GM19099 (cell line): ENCODE results near the gene MICAL1.

ENCODE experiments used
- POLR2A ChIP-seq: IDR thresholded peaks from 3 replicates; pipeline ENCODE4 v1.6.1; 2011; ENCODE audit warnings: low read depth; ENCODE audit not compliant: insufficient read length; ENCODE audit errors: extremely low read depth

Gene MICAL1

GRCh38 chr6:109449795-109450673, 5.5 kb downstream of the MICAL1 start:
- no peak for TF ChIP-seq POLR2A

DNA sequence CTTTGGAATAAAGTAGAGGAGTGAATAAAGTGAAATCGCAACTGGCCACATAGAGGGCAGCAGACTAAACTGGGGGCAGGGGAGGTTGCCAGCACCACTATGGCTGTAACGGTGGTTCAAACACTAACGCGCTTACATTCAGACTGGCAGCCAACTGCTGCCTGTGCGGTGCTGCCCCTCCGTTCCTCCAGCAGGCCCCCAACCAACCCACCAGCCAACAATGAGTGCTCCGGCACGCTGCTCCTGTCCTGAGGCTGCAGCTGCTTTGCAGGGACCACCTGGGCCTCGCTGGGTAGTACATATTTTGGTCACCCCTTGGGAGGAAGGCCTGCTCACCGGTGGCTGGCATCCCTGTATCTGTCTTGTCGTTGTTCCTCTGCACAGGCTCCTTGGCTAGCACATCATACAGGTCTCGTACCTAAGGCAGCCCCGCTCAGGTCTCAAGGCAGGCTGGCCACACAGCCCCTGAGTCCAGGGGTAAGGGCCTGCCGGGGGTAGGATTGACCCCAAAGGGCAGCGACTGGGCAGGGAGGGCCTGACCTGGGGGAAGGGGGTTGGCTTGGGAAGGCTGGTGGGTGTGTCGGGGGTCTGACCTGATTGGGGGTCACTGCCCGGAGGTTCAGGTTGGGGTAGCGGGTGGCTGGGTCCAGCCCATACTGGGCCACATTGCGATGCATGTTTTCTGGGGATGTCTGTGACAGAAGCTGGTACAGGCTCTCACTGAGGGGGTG, 6.3 kb downstream of the MICAL1 start:
- TF ChIP-seq POLR2A, result no peak

GRCh38 chr6:109448615-109449014, 7.0 kb downstream of the MICAL1 start:
- no peak for TF ChIP-seq POLR2A

GRCh38 chr6:109447878-109448555, 7.6 kb downstream of the MICAL1 start:
- TF ChIP-seq POLR2A, result no peak

DNA sequence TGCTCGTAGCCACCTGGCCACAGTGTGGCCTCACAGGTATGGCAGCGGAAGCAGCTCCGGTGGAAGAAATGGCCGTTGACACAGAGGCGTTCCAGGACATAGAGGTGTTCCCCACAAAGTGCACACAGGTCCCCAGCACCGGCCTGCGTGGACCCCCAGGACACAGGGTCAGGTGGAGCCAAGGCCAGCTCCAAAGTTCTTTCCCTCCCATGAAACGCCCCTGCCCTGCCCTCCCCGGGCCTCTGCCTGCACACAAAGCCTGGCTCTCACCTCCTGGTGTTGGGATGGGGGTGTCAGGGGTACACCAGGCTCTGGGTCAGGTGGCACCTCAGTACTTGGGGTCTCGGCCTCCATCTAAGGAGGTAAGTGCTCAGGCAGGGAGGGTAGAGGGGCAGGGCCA, 8.5 kb downstream of the MICAL1 start:
- TF ChIP-seq POLR2A, result no peak

GRCh38 chr6:109446541-109446940, 9.0 kb downstream of the MICAL1 start:
- no peak for TF ChIP-seq POLR2A

DNA sequence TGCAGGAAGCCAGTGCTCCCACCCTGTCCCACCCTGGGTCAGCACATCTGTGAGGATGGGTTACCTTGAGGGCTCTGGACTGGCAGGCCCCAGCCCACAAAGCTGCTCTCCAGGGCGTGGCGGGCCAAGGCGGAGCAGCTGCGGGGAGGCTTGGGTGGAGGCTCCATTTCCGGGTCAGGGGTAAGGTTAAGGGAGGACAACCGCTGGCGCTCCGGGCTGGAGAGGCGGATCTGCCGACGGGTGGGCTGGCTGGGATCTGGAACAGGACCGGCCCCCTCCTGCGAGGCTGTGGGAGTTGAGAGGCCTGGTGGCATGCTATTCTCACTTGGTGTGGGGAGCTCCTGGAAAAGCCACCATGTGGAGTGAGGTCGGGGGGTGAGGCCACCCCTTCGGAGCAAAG, 9.5 kb downstream of the MICAL1 start:
- no peak for TF ChIP-seq POLR2A

- no peak for TF ChIP-seq POLR2A
Measured at GRCh38 chr6:109445382-109445781, 10.2 kb downstream of the MICAL1 start.

- peak; percentile 9 for TF ChIP-seq POLR2A
Measured at GRCh38 chr6:109443425-109443950, 12.1 kb downstream of the MICAL1 start.

DNA sequence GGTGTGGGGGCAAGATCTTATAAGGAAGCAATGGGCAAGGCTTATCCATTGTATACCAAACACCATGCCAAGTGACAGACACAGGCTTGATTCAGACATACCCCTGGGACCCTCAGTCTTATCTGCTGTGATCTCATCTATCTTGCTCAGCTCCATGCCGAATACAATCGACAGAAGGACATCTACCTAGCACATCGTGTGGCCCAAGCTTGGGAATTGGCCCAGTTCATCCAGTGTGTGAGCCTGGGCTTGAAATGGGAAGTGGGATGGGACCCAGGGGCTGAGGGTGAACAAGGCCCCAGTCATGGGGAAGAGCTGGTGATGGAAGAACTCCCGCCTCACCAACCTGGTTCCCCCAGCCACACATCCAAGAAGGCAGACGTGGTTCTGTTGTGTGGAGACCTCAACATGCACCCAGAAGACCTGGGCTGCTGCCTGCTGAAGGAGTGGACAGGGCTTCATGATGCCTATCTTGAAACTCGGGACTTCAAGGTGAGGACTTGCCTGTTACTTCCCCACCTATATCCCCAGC, 13.1 kb downstream of the MICAL1 start:
- TF ChIP-seq POLR2A, result no peak

- no peak for TF ChIP-seq POLR2A
Measured at GRCh38 chr6:109441069-109441816, 14.3 kb downstream of the MICAL1 start.

DNA sequence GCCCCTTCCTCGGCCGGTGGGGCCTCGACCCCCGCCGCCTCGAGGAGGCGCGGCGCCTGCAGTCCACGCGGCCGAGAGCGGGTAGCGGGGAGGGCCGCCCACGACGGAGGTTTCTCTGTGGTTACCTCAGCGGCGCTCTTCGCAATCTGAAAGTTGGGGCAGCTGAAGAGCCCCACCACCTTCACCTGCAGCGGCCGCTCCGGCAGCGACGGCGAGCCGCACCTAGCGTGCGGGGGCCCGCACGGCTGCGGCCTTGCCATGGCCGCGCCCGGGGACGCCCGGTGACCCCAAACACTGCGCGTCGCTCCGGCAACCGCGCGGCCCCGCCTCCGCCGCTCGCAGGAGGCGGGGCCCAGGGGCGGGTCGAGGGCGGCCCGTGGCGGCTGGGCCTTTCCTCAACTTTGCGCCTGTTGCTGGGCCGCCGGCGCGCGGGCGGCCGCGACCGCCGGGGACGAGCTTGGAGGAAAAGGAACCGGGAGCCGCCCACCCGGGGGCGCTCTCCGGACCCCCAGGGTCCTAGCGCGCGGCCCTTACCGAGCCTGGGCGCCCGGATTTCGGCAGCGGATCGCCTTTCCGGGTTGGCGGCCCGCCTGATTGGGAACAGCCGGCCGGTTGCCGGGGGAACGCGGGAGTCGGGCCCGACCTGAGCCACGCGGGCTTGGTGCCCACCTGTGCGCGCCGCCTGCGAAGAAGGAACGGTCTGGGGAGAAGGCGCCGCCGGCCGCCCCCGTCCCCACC, 15.1 kb downstream of the MICAL1 start, which contains the start of the genes PPIL6 and SMPD2:
Gene PPIL6 (minus strand): TSS at position 298 of the 738 bp plus-strand sequence. CDS start 38 bp downstream, at position 260.
Gene SMPD2 (plus strand): TSS at position 394 of the 738 bp plus-strand sequence. CDS start 398 bp downstream, outside the sequence.
- TF ChIP-seq POLR2A, result peak; percentile 59

DNA sequence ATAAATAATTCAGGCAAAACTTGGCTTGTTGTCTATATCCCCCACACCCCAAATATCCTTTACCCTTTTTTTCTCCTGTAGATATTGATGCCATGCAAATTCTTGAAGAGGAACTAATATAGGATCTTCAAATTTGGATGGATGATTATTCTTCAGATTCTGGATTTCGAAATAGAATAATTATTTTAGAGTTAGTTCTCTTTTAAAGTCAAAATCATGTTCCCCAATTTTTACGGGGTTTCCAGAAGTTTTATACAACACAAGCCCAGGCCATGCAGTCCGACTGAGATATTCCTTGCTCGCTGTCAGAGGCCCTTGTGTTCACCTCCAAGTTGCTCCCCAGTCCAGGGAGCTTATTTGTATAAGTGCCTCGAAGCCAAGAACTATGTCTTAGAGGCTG, 19.5 kb downstream of the MICAL1 start:
- TF ChIP-seq POLR2A, result no peak
